KG1 (cell line): ENCODE measurements around the gene GMNC.
"Not testable (repeated sequence)": the region's sequence is repeated elsewhere in the genome, so short reads cannot be mapped to it uniquely, and the experiment has no call there.

ENCODE experiments used
- DNase-seq: peaks from one replicate; lab custom pipeline; 2025; lab: John Stamatoyannopoulos, UW

GMNC gene

DNA sequence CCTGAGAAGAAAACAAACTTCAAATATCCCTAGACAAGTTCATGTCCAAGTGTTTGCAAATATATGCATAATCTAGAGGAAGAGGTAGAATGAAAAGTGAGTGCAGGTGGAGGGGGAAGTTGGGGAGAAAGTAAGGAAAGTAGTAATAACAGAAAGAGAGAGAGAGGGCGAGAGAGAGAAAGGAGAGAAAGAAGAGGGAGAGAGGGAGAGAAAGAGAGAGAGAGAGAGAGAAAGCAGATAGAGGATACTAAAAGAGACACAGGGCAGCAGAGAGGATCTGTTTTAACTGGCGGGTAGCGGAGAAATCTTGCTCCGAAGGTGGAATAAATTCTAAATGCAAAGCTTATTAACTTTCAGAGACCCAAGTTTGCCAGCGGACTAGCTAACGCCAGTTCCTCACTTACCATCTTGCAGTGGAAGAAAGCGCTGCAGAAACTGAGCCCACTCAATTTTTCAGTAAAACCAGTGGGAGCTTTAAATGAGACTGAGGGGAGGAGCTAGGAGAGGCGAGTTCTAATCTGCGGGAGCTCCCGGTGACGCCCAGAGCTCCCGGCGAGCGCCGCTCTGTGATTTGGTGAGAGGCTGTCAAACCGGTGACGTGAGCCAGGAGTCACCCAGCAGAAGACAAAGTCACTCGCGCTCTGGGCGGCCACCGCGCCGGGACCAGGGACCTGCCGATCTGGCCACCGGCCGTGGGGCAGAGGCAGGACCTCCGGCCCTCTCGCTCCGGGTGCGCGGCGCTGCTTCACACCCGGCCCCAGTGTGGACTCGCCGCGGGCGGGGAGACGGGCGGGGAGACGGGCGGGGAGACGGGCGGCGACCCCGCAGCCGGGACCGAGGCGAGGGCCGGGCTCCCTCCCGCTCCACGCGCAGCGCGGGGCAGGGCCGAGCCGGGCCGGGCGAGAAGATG is at the start of gene GMNC:
Gene GMNC, minus strand, starts transcription at position 486 of the 910 bp plus-strand sequence. Its CDS starts 79 bp downstream, at position 407.
- DNase-seq = no peak

- DNase-seq = no peak
Measured at GRCh38 chr3:190911382-190911781, 48.9 kb upstream of the GMNC start.

- DNase-seq = no peak
Measured at GRCh38 chr3:190909908-190910307, 47.4 kb upstream of the GMNC start.

GRCh38 chr3:190903156-190903555 is 40.7 kb upstream of the GMNC start:
- DNase-seq = no peak

GRCh38 chr3:190902292-190902691 is 39.8 kb upstream of the GMNC start:
- DNase-seq = no peak

GRCh38 chr3:190892395-190892902 is 30.0 kb upstream of the GMNC start:
- no peak for DNase-seq

DNA sequence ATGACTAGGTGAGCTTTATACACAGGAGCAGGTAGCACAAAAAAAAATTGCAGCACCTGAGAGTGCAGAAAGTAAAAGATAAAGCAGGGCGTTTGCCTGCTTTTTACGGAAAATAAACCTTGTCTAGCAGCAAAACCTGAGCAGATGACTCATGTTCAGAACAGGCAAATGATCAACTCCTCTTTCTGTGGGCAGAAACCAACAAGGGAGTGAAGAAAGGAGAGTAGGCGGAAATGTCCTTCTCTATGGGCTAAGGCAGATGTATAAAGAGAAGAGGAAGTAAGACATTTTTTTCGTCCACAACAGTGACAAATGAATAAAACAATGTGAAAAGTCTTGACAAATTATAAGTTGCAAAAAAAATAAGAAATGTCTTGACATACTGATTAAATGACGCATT is 24.5 kb upstream of the GMNC start:
- no peak for DNase-seq

DNA sequence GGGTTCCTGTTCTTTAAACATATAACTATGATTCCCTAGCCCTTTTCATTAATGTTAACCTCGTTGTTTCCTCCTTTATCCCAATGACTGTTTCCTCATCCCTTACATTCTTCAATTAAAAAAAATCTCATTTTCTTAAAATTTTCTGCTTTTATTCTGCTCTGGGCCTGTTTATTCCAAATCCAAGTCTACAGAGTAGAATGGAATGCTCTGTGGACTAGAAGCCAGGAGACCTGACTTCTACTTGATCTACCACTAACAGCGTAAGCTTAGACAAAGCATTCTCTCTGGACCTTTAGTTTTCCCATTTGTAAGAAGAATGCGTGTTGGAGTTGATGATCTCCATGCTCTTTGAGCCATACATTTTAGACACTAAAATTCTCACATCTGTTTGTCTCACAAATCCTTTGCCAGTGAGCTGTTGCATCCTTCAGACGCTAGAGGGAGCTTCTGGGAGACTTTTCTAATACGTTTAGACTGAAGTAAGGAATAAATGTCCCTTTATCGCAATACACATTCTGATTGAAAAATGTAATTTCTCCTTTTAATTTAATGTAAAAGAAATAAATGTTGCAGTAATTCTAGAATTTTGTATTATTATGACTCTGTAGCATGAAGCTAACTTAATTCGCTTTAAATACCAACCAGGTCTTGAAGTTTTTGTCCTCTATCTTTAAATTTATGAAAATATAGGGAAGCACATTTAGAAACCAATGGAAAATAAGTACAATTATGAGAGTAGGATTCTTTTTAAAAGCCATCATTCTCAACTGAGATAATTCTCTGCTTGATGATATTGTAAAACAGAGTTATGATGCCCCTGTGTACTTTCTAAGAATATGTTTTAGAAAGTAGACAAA is 21.7 kb upstream of the GMNC start:
- peak; percentile 33 for DNase-seq

- DNase-seq = no peak
Measured at GRCh38 chr3:190883141-190883540, 20.6 kb upstream of the GMNC start.

DNA sequence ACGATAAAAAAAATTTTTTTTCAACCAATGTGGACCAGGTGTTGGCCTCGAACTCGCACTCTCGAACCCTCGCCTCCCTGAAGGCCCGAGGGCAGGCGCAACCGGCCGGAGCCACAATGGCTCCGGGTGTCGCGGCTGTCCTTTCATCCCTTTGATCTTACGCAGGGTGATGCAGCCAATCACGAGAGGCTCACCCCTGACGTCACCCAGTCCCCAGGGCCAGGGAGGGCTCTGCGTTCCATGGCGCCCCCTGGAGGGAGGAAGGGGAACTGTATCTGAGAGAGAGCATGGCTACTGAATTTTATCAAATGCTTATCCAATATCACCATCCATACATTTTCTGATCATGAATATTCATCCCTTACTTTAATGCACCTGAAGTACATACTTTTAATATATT is 15.4 kb upstream of the GMNC start:
- DNase-seq = no peak

DNA sequence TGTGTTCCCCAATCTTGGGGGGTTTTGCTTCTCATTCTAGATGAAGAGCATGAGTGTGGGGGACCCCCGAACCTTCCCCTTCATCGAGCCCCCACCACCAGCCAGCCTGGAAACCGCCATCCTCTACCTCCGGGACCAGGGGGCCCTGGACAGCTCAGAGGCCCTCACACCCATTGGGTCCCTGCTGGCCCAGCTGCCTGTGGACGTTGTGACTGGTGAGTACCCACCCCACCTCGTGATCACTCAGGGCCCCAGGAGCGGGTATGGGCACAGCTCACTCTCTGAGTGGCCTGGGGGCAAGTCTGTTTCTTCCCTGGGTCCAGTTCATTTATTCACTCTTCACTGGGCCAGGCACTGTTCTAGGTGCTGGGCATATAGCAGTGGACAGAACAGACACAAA is 13.9 kb upstream of the GMNC start:
- not testable (repeated sequence) for DNase-seq

- DNase-seq = not testable (repeated sequence)
Measured at GRCh38 chr3:190875061-190875460, 12.6 kb upstream of the GMNC start.

DNA sequence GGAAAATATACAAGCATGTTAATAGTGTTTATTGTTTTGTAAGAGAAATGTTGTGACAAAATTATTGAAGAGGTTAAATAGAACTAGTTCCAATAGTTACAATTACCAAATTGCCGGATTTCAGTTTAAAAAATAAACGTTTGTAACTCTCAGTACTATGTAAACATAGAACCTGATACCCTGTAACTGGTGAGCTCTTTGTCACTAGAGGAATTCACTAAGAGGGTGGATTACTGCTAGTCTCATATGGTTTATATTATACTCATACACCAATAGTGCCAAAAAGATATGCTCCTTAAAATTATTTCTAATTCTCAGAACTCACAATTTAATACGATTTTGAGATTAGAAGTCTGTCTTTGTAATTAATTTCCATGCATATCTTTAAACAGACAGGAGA is 7.6 kb upstream of the GMNC start:
- no peak for DNase-seq

GRCh38 chr3:190867071-190867470 is 4.6 kb upstream of the GMNC start:
- no peak for DNase-seq

GRCh38 chr3:190865828-190866227 is 3.3 kb upstream of the GMNC start:
- DNase-seq = no peak

DNA sequence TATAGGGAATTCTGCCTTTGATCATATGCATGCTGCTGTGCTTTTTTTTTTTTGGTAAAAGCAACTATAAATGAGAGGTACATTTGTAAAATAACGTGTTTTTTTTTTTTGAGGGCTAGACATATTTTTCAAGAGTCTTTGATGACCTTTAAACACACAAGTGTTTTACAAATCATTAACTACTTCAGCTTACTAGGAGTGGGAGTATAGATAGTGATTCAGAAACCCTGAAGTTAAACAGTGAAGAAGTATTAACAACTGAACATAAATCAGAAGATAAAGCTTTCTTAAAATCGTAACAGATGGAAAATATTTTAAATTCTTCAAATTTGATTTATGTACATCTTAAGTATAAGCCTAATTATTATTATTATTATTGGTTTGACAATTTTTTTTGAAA is 2.9 kb upstream of the GMNC start:
- no peak for DNase-seq

DNA sequence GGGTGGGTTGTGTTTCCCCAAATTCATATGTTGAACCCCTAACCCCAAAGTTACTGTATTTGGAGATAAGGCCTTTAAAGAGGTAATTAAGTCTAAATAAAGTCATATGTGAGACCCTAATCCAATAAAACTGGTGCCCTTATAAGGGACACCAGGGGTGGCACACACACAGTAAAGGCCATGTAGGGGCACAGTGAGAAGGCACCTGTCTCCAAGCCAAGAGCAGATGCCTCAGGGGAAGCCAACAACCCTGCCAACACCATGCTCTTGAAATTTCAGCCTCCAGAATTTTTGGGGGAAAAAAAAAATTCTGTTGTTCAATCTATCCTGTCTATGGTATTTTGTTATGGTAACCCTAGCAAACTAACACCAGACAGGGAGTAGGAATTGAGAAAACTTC is 1.5 kb upstream of the GMNC start:
- DNase-seq = no peak

GRCh38 chr3:190863119-190863465 is 598 bp upstream of the GMNC start:
- no peak for DNase-seq

- DNase-seq = no peak
Measured at GRCh38 chr3:190860521-190860920, 2.0 kb downstream of the GMNC start.

DNA sequence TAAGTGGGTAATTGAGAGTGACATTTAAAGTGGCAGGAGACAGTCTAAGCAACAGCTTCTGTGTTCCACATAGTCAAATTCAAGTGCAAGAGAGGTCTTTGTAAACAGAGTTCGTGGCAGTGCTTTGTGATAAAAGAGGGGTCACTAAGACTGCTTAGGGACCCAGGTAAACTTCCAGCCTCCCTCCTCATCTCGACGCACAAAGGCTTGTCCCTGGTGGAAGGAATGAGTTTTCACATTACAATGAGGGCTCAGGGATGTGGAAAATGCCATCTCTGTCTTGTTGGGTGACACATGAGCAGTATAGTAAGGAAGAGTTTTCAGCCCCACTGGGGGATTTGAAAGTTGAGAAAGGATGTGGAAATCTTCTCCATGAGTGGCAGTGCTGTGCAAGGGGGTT is 7.3 kb downstream of the GMNC start:
- no peak for DNase-seq

- no peak for DNase-seq
Measured at GRCh38 chr3:190854062-190854461, 8.4 kb downstream of the GMNC start.

DNA sequence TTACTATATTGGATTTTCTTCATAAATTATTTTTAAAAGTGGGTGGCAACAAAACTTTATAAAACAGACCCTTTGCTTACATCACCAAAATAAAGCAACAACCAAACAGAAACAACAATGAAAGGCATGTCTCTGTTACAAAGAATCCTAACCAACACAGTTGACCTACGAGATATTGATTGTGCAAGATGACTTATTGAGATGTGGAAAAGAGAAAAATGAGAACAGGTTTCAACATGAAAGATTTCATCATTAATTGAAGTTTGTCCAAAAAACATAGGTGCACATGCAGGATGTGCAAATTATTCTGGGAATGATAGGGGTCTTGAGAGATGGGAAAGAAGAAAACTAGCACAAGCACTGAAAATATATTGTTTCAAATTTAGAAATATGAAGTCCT is 9.0 kb downstream of the GMNC start:
- no peak for DNase-seq

- no peak for DNase-seq
Measured at GRCh38 chr3:190849607-190850006, 12.9 kb downstream of the GMNC start.
